Skeletal muscle cell (primary cell): ENCODE data around the gene CXADR.
A peak's percentile ranks its signal among the peaks of the same experiment; 100 is the strongest.

ENCODE experiments used
- DNase-seq: peaks from one replicate; pipeline ENCODE4 v3.0.0-alpha.2; 2010; ENCODE audit warnings: low read depth
- H3K4me3 ChIP-seq: 2 replicates; pipeline ENCODE4 v1.5.1; 2011; ENCODE audit warnings: low read depth, mild to moderate bottlenecking, control low read depth, low read length, moderate library complexity

CXADR gene

DNA sequence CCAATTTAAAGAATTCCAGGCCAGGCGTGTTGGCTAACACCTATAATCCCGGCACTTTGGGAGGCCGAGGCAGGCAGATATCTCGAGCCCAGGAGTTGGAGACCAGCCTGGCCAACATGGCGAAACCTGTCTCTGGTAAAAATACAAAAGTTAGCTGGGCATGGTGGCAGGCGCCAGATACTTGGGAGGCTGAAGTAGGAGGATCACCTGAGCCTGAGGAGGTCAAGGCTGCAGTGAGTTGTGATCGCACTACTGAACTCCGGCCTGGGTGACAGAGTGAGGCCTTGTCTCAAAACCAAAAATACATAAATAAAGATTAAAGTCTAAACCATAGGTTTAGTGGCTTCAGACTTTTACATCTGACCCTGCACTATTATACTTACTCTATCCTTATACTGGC lies 67.5 kb downstream of the CXADR start:
- no peak overlapping the region for H3K4me3 ChIP-seq
- DNase-seq, result no peak

DNA sequence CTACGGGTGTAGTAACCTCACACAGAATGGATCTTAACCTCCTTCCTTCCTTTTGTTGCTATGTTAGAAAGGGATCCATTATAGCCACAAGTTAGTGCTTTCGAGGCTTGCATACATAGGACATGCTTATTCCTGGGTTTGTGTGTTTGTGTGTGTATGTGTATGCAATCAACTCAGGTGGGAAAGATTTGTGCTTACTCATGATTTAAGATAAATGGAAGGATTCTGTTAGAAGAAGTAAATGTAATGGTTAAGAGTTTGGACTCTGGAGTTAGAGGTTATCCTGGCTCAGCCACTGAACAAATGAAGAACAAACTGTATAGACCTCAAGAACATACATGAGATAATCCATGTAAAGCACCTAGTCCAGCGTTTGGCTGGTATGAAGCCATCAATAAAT lies 71.1 kb downstream of the CXADR start:
- DNase-seq, result no peak
- H3K4me3 ChIP-seq, result no peak overlapping the region

DNA sequence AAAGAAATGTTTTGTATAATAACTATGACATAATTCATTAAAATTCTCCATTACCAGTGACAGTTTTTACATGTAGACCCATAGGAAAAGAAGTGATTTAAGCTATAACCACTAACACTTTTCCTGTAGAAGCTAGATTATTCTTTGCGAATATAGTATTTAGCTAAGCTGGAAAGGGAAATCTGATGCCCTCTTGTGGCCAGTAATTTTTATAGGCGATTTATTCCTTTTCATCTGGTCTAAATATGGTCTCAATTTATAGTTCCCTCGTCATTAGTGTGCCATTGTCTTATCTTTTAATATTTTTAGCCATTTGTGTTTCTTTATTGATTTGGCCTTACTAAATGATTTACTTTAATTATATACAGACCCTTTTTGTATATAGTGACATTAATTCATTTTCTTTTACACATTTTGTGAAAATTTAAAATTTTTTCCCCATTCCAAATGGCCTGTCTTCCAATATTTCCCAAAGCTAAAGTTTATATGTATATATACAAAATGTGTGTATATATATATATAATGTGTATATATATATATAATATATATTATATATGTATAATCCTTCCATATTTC lies 73.1 kb downstream of the CXADR start:
- H3K4me3 ChIP-seq, result no peak overlapping the region
- DNase-seq, result no peak

DNA sequence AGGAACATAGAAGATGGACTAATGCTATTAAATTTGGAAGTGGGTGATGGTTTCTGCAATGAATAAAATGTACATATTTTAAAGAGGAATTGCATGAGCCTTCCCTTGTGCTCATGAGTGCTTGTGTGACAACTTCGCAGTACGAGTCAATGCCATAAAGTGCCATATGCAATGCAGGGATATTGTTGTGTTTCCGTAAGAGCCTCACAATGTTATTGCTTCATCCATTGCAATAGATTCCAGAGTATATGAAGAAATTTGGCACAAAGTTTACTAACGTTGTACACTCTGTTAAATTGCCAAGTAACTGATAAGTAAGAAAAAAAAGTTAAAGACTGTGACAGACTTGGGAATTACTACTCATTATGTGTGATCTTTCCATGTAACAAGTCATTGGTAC lies 77.6 kb downstream of the CXADR start:
- H3K4me3 ChIP-seq, result no peak overlapping the region
- peak; percentile 43 for DNase-seq

DNA sequence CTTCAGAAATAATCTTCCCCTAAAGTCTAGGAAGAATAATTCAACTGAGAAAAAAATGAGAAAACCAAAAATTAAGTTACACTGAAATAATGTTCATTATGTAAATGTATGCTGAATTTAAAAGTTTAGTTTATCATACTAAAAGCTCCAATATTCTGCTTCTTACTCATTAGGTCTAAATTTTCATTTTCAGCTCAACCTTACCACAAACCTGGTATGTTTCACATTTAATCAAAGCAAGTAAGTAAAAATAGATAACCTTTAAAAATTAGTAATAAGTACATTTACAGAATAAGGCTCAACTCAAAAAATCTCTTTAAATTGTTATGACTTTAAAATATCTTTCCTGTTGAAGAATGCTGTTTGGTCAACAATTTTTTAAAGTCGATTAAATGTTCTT lies 84.8 kb downstream of the CXADR start:
- no peak for DNase-seq
- no peak overlapping the region for H3K4me3 ChIP-seq

DNA sequence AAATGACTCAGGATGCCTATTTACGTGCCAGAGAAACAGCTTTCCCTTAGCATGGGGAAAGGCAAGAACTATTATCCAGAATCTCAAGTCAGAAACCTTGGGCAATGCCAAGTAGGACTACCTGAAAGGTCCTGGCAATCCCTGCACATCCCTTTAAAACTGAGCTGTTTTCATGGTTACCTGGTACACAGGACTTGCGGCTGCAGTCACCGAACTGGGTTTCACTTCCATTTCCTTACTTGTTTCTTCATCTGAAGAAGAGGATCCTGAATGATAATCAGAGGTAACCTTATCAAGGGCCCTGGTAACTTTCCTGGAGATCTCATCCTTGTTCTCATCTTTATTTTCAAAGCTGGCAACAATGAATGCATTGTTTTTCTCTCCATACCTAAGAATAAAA lies 85.6 kb downstream of the CXADR start:
- H3K4me3 ChIP-seq, result no peak overlapping the region
- DNase-seq, result no peak

DNA sequence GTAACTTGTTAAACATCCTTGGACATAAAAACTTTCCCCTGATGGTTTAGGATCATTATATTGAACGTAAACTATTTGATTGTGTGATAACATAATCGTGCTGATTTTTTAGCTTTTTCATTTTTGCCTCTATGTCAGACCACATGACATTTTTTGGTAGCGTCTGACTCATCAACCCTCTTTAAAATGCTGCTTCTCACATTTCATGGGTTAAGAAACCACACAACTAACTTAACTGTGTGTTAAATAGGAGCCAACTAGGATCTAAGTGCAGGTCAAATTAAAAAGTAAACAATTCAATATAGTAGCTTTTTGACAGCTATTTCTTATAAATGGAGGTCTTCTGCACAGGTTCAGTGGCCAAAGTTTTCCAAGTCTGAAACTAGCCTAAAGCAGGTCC lies 90.0 kb downstream of the CXADR start:
- no peak for DNase-seq
- no peak overlapping the region for H3K4me3 ChIP-seq

DNA sequence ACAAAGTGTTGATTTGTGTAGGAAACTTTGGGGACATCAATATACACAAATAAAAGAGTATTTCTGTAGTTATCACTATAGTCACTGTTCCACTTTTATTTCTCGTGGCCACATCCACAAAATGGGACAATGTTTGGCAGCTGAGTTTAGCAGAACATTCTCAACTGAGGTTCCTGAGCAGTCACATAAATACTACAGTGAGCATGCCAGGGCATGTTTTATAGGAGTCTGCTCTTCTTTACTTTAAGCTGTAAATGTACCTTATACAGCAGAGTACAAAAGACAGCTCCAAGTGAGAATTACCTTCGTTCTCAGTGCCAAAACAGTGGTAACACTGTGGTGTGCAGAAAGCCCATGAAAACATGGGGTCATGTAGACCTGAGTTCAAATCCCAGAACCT lies 94.8 kb downstream of the CXADR start:
- DNase-seq, result no peak
- no peak overlapping the region for H3K4me3 ChIP-seq

DNA sequence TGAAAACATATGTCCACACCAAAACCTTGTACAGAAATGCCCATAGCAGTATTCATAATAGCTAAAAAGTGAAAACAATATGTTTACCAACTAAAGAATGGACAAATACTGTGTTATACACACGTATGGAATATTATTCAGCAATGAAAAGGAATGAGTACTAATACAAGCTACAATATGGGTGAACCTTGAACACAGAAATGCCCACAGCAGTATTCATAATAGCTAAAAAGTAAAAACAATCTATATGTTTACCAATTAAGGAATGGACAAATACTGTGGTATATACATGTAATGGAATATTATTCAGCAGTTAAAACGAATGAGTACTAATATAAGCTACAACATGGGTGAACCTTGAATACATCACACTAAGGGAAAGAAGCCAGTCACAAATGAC lies 96.8 kb downstream of the CXADR start:
- no peak overlapping the region for H3K4me3 ChIP-seq
- no peak for DNase-seq

DNA sequence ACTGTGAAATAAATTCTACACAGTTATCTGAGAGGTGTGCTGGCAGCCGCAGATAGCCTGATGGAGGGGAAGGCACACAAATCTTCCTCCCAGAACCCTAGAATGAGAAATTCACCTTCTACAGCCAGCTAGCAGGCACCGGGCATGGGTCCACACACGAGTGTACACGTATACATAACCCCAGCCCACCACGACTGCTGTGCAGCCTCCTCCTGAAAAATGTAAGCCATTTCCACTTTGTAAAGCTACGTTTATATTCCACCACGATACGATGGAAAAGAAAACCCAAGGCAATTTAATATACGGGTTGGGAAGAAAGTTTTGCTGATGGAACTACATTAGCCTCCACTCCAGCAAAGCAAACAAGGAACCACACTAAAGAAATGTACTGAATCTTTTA lies 98.1 kb downstream of the CXADR start:
- H3K4me3 ChIP-seq, result peak overlapping the region; percentile 95
- DNase-seq, result no peak

DNA sequence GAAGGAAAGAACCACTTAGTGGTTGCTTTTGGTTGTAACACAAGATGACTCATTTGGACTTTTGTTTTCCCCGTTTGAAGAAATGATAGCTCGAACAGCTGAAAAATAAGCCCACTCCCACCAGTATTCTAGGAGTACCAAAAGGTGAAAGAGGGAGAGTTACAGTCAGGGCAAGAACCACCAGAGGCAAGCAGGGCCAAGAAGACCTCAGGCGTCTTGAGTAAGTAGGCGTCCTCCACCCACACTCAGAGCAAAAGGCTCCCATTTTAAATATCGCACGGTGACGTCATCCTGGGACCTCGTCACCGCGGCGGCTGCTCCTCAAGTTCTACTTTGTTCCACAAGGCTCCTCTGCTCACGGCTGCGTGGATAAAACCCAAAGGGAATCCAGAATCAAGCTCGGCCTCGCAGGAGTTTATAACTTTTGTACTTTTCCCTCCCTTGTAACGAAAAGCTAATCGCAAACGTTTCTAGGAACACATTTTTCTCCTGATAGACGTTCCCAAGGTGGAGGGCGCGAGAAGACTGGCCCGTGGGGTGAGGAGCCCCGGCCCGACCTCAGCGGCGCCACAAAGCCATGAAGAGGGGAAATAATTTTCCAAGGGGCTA lies 98.7 kb downstream of the CXADR start:
- peak overlapping the region; percentile 95 for H3K4me3 ChIP-seq
- DNase-seq, result peak; percentile 82

DNA sequence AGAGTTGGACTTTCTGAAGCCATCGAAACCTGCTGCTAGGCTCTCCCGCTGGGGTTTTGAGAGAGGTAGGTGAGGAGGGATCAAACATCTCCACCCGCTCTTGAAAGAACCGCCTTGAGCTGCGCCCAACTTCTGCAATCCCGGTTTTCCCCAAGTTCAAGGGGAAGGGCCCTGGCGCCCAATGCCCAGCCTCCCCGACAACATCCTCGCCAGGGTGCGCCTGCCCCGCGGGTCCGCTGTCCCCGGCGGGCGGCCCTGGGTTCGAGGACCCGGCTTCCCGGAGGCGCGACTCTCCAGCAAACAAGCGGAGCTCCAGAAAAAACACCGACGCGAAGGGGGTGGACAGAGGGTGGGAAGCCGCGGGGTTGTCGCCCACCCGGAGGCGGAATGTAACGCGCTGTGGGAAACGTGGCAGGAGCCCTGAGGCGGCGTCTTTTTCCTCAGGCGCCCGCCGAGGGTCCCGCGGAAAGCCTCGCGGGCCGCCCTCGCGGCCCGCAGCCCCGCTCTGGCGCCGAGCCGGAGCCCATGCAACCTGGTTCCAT lies 99.3 kb downstream of the CXADR start:
- peak overlapping the region; percentile 95 for H3K4me3 ChIP-seq
- no peak for DNase-seq

DNA sequence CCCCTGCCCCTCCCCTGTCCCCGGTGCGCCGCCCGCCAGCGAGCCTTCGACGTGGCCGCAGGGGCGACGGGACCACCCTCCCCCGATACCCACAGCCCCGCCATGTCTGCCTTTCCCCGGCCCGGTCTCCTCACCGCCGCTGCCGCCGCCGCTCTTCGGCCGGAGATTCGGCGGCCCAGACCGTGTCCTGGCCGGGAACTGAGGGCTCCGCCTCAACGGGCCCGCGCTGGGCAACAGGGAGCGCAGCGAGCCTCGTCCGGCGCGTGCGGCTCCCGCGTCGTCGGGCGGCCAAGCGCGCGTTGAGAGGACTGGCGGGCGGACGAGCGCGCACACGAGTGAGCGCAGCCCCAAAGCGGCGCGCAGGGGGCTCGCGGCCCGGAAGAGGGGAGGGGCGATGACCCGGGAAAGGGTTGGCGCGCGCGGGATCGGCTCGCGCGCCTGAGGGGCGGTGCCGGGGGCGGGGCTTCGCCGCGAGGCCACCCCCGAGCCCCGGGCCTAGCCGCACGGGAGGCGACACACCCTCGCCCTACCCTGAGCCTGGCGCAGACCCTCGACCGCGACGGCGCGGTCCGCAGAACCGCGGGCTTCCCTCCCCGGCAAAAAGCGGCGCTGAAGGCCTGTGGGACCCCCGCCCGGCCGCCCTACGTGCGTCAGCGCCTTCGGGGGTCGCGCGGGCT lies 99.9 kb downstream of the CXADR start, which contains the start of gene BTG3:
Gene BTG3, minus strand, starts transcription at position 337 of the 677 bp plus-strand sequence. CDS start 3,757 bp downstream, outside the sequence.
- peak; percentile 38 for DNase-seq
- H3K4me3 ChIP-seq, result peak within 1 kb of the TSS; percentile 95

DNA sequence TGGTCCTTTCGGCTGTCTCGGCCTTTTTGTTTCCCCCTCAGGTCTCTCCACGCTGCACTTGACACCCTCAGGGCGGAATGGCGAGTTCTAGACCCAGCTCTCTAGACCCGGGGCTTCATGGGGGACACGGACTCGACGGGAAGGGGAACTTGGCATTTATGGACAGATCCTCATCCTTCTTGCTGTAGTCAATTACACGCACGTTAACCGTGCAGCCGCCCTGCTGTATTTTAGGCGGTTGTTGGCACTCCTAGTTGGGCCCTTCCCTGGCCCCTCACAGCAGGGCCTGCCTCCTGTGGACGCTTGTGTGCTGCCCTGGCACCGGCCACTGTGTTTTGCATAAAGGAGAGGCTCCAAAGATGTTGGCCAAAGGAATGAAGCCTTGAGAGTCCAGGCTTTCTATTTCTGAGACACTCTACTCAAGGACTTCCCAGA lies 100.4 kb downstream of the CXADR start:
- H3K4me3 ChIP-seq, result peak overlapping the region; percentile 95
- no peak for DNase-seq

DNA sequence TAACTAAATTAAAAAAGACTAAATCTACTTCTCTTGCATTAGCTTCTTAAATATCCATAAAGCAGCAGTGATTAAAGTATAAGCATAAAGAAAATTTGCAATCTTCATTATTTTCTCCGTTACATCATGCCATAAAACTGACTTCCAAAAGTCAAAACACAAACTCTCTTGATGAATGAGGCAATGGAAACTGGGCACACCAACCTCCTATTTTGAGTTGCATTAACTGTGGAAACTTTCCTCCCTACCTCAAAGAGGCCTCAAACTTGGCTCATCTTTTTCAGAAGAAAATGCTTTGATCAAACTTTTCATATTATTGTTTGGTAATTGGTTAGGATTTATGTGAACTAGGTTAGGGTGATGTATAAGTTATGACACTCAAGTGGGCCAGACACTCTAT lies 104.0 kb downstream of the CXADR start:
- DNase-seq, result no peak
- no peak overlapping the region for H3K4me3 ChIP-seq

DNA sequence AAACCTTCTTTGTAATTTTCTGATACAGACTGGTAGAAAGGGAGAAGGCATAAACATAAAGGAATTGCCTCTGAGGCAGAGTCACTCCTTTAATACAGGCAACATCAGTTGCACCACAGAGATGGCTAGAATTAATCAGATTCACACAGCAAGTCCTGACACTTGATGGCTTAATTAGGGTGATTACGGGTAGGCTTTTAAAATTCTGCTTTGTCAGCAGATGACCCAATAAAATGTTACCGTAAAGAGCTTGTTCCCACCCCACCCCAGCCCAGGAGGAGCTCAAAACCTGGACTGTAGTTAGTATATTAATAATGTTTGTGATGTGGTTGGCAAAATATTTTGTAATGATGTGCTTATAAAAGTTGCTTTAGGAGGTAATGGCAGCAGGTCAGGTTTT lies 109.2 kb downstream of the CXADR start:
- no peak for DNase-seq
- H3K4me3 ChIP-seq, result no peak overlapping the region

DNA sequence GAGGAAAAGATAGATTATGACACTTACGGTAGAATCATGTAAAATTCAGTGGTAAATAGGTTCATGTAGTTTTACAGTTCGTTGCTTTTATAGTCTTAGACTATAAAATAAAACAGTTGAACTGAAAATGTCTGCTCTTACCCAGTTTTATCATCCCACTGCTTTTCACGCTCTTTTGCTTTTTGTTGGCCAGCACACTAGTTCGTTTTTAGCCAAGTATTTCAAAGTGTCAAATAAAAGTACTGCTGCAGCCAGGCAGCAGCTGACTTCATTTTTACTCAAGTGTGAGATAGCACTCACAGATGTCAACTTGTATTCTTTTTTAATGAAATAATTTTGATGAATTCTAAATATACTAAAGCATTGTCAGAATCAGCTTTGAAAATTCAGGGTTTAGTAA lies 118.4 kb downstream of the CXADR start:
- DNase-seq, result no peak
- no peak overlapping the region for H3K4me3 ChIP-seq

DNA sequence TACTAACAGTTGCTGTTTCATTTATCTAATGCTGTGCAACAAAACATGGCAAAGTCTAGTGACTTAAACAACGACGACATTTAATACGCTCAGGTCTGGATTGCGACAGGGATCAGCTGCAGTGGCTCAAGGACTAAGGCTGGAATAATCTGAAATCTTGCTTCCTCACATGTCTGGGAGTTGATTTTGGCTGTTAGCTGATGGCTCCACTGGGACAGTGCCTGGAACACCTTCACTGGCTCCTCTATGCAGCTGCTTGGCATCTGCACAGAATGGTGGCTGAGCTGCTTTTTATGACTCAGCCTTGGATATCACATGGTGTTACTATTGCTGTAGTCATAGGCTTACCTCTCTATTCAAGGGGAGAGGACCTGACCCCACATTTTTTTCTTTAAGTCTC lies 123.9 kb downstream of the CXADR start:
- no peak overlapping the region for H3K4me3 ChIP-seq
- DNase-seq, result no peak

DNA sequence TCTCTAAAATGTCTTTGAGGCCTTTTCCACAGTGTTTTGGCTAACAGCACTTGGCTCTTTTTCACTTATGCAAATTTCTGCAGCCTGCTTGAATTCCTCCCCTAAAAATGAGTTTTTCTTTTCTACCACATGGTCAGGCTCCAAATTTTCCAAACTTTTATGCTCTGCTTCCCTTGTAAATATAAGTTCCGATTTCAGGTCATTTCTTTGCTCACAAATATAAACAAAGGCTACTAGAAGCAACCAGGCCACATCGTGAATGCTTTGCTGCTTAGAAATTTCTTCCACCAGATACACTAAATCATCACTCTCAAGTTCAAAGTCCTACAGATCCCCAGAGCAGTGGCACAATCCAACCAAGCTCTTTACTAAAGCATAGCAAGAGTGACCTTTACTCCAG lies 128.0 kb downstream of the CXADR start:
- DNase-seq, result no peak
- H3K4me3 ChIP-seq, result no peak overlapping the region
